Testis (tissue), 2 donors: ENCODE measurements around the gene ACY1.

Experiments used
- POLR2A ChIP-seq: fragments of 450-650 bp; IDR thresholded peaks from one replicate; pipeline ENCODE4 v1.6.1; 2017; ENCODE audit warnings: antibody characterized with exemption, mild to moderate bottlenecking, moderate library complexity
- TF ChIP-seq, protein P1 (sequence below), 3 experiments: fragments of 450-650 bp in 2 of 3; fragments of 200-600 bp in 1 of 3; sonication (generic) in 1 of 3; IDR thresholded peaks; one replicate each; pipeline ENCODE4 v1.5.1; 2016 to 2019; ENCODE audit warnings: antibody characterized with exemption in 3 of 3, mild to moderate bottlenecking in 2 of 3, moderate library complexity in 1 of 3

DNA sequence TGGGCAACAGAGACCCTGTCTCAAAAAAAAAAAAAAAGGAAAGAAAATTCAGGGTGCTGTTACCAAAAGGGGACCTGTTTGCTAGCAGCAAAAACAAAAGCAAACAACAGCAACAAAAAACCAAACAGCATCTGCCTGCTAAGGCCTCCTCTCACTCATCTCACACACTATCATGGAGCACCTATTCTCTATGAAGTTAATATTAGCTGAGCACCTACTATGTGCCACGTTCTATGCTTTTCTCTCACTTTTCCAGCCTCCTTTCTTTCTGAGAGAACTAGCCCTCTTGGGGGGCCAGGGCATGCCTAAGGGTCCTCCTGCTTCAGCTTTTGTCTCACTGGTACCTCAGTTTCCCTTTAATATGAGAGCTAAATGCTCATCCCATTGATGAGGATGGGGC is 28.6 kb upstream of the ACY1 start:
- TF ChIP-seq, protein P1, sequence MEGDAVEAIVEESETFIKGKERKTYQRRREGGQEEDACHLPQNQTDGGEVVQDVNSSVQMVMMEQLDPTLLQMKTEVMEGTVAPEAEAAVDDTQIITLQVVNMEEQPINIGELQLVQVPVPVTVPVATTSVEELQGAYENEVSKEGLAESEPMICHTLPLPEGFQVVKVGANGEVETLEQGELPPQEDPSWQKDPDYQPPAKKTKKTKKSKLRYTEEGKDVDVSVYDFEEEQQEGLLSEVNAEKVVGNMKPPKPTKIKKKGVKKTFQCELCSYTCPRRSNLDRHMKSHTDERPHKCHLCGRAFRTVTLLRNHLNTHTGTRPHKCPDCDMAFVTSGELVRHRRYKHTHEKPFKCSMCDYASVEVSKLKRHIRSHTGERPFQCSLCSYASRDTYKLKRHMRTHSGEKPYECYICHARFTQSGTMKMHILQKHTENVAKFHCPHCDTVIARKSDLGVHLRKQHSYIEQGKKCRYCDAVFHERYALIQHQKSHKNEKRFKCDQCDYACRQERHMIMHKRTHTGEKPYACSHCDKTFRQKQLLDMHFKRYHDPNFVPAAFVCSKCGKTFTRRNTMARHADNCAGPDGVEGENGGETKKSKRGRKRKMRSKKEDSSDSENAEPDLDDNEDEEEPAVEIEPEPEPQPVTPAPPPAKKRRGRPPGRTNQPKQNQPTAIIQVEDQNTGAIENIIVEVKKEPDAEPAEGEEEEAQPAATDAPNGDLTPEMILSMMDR (IDR thresholded peaks at IDR 0.05), result no peak
- no peak for TF ChIP-seq POLR2A
